ACHN (cell line): ENCODE measurements around the gene MPI.
"Not testable (repeated sequence)": the region's sequence is repeated elsewhere in the genome, so short reads cannot be mapped to it uniquely, and the experiment has no call there.

Experiments used
- DNase-seq: peaks from one replicate; pipeline ENCODE4 v3.0.0-alpha.2; 2015
- in situ Hi-C: cut with HindIII; loops from 2 replicates; pipeline ENCODE4 v1.10.0; 2017; ENCODE audit warnings: low sequenced_read_pairs, low pct_ligation_motif_present, low pct_unique_long_range_greater_than_20kb

MPI gene

DNA sequence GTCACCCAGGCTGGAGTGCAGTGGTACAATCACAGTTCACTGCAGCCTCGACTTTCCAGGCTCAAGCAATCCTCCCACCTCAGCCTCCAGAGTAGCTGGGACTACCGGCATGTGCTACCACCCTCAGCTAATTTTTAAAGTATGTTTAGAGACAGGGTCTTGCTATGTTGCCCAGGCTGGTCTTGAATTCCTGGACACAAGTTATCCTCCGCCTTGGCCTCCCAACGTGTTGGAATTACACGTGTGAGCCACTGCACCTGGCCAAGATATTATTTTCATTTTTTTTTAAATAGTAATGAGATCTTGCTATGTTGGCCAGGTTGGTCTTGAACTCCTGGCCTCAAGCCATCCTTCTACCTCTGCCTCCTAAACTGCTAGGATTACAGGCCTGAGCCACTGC is 4.4 kb upstream of the MPI start:
- no peak for DNase-seq
- in situ Hi-C loops = no loop called here

DNA sequence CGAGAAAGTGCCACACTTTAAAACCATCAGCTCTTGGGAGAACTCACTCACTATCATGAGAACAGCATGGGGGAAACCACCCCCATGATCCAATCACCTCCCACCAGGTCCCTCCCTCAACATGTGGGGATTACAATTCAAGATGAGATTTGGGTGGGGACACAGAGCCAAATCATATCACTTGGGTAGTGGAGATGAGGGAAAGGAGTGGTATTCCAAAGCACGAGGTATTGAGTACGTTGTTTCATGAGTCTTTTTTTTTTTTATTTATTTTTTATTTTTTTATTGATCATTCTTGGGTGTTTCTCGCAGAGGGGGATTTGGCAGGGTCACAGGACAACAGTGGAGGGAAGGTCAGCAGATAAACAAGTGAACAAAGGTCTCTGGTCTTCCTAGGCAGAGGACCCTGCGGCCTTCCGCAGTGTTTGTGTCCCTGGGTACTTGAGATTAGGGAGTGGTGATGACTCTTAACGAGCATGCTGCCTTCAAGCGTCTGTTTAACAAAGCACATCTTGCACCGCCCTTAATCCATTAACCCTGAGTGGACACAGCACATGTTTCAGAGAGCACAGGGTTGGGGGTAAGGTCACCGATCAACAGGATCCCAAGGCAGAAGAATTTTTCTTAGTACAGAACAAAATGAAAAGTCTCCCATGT is 2.2 kb upstream of the MPI start:
- DNase-seq, in situ Hi-C loops: not testable (repeated sequence)

DNA sequence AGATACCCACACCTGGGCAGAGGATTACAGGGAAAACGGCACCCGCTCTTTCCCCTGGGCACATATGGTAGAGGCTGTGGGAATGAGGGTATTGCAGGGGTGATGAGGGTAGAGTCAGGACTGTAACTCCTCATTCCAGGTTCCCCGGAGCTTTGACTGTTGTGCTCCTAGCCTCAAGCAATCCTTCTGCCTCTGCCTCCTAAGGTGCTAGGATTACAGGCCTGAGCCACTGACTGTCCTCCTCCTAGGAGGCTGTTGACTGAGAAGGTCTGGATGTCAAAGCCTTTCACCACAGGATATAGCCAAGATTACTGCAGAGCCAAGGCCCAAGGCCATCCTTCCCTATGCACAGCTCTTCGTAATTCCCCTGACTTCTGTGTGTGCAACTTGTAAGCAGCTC is 1.1 kb upstream of the MPI start:
- in situ Hi-C loops = no loop called here
- DNase-seq = no peak

DNA sequence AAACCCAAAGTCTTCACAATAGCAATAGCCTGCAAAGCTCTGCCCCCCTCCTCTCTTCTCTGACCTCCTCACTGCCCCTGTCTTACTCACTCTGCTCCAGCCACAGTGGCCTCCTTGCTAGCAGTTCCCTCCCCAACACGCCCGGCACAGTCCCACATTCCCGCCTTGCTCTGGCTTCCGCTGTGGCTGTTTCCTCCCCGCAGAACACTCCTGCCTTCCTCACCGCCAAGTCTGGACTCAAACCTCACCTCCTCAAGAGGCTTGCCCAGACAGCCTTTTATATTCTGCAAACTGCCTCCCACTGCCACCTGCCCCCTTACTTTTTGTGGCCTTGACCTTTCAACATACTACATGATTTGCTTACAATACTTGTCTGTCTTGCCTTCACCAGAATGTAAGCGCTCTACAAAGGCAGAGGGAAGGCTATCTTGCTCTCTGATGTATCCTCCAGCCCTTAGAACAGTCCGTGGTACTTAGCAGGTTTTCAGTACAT is 406 bp upstream of the MPI start:
- DNase-seq = no peak

DNA sequence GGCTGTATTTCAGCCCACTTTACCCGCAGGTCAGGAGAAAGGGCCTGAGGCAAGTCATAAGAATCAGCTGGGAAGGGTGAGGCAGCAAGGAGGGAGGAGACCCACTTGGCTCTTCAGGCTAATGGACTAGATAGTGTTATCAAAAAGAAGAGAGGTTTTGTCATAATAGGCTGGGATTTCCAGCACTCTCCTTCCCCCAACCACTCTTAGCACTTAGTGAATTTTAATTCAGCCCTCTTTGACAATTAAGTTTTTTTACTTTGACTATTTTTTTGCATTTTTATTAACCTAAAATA is 771 bp downstream of the MPI start:
- in situ Hi-C loops = no loop called here
- DNase-seq = no peak

More for the DNA sequence above, 406 bp upstream of the MPI start:
- in situ Hi-C loops = no loop called here

DNA sequence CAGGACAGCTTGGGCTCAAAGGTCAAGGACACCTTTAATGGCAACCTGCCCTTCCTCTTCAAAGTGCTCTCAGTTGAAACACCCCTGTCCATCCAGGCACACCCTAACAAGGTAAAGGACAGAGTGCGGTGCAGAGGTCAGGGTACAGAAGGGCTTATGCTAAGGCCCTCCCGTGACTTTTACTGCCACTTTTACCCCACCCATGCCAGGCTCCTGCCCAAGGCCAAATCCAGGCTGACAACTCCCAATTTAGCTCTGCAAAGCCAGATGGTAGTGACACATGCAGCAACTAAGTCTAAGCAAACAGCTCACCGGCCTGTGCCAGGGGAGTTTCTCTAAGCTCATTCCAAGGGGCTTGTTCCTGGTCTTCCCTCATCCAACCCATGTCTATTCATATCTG is 1.6 kb downstream of the MPI start:
- in situ Hi-C loops = no loop called here
- DNase-seq = no peak

DNA sequence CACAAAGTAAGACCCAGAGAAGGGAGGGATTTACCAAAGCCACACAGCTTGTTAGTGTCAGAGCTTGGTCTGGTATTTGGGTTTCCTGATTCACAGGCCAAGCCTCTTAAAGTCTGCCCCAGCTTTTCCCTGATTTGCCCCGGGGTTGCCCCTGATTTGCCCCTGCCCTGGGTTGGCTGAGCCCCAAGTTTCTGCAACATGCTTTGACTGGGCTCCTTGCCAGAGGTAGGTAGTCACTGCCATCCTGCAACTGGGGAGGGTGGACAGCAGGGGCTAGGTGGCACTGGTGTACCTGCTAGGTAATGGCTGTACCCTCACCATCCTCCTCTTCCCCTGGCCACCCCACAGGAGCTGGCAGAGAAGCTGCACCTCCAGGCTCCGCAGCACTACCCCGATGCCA is 2.5 kb downstream of the MPI start:
- in situ Hi-C loops = no loop called here
- DNase-seq = no peak

DNA sequence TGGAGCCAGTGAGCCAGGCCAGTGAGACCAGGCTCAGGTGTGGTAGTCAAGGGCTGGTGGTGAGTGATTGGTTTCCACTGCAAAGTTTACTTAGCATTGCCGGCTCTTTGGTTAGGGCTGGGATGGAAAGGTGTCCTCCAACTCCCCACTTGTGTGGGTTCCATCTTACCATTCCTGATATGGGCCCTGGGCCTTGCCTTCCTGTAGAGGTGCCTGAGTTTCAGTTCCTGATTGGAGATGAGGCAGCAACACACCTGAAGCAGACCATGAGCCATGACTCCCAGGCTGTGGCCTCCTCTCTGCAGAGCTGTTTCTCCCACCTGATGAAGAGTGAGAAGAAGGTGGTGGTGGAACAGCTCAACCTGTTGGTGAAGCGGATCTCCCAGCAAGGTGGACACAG is 3.1 kb downstream of the MPI start:
- in situ Hi-C loops = no loop called here
- DNase-seq = no peak

DNA sequence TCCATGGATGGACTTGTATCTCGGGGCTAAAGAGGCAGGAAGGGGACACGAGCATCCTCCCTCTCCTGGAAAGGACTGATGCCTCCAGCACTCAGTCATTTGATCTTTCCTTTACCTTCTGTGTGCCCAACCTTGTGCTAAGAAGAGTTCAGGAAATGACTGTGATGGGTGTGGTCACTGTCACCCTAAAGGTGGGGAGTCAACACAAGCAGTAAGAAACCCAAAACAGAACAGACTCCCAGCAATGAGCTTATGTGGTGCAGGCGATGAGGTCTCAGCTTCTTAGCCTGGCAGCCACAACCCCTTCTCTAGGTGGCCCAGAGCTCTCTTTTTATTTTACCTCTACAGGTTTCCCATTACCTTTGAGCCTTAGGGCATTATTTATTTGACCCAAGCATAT is 3.8 kb downstream of the MPI start:
- DNase-seq = no peak
- in situ Hi-C loops = no loop called here

DNA sequence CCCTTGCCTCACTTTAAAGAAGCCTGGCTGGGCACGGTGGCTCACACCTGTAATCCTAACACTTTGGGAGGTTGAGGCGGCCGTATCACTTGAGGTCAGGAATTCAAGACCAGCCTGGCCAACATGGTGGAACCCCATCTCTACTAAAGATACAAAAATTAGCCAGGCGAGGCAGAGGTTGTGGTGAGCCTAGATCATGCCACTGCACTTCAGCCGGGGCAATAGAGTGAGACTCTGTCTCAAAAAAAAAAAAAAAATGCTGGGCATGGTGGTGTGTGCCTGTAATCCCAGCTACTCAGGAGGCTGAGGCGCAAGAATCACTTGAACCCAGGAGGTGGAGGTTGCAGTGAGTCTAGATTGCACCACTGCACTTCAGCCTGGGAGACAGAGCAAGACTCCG is 4.5 kb downstream of the MPI start:
- DNase-seq, in situ Hi-C loops: not testable (repeated sequence)

DNA sequence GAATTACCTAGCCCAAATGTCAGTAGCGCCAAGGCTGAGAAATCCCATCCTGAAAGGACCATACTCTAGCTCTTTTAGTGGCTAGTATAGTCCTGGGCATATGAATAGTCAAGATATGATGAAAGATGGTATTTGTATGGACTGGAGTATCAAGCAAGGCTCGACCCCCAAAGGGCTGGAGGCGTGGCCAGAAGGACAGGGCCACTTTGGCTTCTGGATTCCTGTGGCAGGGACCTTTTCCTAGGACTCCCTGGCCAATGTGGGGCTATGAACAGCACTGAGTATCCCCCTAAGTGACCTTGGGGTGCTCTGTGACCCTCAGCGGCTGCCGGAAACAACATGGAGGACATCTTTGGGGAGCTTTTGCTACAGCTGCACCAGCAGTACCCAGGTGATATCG is 6.0 kb downstream of the MPI start:
- DNase-seq = no peak
- in situ Hi-C loops = no loop called here

DNA sequence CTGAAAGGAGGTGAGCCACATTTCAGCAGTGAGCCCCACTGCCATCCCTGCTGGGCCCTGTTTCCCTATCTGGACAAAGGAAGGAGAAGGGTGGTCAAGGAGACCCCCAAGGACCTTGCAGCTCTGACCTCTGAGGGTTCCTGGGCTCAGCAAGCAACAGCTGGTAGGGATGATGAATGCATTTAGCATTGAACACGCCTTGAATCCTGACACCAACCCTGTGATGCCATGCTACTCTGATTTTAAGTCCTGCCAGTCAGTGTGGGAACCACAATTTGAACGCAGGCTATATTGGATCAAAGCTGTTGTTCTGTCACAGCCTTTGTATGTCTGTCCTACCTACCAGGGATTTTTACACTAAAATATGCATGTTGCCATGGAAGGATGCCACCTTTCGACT is 6.5 kb downstream of the MPI start:
- DNase-seq = no peak
- in situ Hi-C loops = no loop called here

DNA sequence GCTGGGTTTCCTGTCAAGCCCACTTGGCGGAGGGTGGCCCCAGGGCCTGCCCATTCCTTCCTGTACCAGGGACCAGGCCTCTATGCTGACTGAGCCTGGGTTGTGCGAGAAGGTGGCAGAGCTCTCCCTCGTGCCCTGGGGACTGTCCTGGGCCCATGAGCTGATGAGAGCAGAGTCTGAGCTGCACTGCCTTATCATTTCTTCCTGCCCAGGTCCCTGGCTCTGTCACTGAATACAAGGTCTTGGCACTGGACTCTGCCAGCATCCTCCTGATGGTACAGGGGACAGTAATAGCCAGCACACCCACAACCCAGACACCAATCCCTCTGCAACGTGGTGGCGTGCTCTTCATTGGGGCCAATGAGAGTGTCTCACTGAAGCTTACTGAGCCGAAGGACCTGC is 7.5 kb downstream of the MPI start:
- DNase-seq = no peak
- in situ Hi-C loops = no loop called here

DNA sequence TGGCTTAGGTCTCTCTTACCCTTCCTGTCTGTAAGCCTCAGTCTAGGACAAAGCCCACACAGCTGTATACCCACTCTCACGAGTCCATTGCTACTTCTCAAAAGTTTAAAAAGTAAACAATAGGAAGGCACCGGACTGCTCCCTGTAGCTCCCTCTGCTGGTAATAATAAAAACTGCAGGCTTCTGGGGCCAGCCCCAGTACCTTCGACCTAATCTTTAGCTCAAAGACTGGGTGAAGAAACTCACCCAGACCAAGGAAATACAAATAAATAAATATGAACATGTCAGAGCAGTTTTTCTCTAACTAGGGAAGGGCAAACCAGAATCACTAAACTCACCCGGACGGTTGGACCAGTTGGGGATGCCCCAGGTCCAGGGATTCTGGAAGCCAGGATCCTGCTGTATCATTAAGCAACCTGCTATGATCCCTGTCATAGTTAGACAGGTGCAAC is 11.8 kb downstream of the MPI start:
- DNase-seq = peak; percentile 46
- in situ Hi-C loops = no loop called here

DNA sequence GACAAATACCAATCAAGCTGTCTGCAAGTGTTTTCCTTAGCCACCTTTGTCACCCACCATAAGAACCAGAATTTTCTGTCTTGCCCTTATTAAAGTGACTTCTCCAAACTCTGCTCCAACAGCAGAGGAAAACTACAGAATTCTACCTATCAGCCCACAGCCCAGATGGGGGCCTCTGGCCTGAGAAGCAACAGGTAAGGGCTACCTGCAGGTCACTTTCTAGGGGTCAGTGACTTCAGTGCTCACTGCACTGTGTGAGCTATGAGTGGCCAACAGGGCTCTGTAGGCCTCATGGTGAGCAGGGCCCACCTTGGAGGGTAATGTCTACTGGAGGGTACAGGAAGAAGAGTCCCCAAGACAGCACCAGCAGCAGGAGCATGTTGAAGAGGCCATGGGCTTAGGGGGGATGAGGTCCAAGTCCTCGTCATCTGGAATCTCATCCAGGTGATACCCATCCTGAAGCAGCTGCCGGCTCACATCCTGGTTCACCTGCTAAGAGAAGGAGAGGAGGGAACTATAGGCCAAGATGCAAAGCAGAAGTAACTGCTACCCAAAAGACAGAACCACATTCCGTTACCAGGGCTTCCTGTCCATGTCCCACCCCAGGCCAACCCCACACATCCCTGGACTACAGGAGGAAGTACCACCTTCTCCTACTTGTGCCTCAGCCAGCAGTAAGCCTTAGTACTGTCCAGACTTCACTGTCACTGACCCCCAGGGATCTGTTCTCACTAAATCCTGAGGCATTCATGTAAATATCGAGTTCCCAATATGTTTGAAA is 12.6 kb downstream of the MPI start:
- no peak for DNase-seq
- in situ Hi-C loops = no loop called here

DNA sequence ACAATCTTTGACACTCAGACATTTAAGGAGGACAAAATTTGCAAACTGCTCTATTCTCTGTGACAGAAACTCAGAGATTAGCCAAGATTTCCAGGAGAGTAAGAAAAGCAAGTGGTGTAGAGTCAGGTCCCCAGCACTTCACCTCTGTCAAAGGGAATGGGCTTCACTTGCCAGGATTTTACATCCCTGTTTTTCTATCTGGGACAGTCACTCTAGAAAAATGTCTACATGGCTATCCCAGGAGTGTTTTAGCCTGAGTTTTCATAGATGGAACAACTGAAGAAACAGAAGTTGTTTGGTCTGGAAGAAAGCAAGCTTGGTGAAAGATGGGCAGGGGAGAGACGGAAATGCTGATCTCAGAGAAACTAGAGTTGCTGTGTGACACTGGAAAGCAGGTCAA is 13.8 kb downstream of the MPI start:
- no peak for DNase-seq
- in situ Hi-C loops = no loop called here

DNA sequence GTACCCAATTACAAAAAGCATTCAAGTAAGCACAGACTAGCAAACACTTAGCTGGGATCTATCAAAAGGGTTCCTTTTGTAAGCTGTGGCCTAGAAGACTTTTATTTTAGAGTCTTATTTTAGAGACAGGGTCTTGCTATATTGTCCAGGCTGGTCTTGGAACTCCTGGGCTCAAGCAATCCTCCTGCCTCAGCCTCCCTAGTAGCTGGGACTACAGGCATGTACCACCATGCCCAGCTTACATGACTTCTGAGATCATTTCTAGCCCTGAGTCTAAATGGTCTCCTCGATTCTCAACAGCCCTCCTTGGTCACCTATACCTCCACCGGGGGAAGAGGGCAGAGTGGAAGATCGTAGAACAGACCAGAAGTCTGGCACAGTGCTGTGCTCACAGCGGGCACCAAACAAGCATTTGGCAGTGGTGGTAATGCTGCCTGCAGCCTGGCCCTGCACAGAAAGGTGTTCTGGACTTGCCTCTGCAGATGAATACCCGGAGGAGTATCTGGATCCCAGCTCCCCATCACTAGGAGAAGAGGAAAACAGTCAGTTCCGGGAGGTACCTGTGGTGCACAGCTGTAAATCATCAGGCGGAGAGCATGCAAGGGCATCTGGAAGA is 14.5 kb downstream of the MPI start:
- in situ Hi-C loops = no loop called here

DNA sequence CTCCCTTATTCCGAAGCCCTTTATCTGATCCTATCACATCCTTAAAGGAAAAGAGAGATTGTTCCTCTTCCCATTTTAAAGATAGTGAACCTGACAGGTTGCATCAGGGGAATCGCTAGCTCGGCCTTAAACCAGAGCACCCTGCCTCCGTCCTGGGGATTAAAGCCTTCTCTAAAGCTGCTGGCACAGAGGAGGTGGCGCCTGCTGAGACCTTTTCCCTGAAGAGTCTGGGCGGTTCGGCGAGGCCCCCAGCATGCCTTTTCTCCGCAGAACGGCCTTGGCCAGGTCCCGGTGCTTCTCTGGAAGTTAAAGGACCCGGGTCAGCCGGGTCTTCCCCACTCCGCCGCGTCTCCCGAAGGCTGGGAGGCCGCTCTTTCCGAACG is 16.2 kb downstream of the MPI start:
- in situ Hi-C loops = no loop called here
- DNase-seq = peak; percentile 13

More for the DNA sequence above, 14.5 kb downstream of the MPI start:
- DNase-seq = no peak

DNA sequence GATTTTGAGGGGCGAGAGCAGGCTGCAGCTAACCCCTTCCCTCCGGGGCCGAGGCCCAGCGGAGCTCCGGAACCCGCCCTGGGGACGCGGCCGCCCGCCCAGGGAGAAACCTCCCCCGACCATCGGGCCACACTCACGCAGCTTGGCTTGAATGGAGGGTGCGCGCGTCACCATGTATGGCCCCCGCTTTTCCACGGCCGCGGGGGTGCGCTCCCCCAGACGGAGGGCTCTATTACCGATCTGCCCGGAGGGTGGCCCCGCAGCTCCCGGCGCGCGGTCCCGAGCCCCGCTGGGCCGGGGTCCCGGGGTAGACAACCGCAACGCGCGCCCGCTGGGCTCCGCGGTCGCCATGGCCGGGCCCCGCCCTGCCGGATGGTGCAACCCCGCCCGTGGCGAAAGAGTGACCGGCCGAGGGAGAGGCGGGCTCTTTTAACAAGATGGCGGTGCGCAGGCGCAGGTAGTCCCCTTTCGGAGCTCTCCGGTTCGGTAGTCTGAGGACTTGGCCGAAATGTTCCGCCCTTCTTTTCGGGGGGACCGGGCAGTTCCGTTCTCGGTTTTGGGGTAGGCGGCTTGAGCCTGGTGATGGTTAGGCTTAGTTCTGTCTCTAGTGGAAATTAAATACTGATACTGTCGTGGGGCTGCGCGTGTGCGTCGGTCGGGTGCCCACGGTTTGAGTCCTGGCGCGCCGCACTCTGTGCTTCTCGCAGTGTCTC is 16.8 kb downstream of the MPI start, which contains the start of gene FAM219B:
TSS of gene FAM219B (minus strand) at position 402 of the 713 bp plus-strand sequence. CDS start at position 351, 51 bp downstream.
- DNase-seq = peak; percentile 85
- in situ Hi-C loops = no loop called here
